CD4-positive, CD25-positive, alpha-beta regulatory T cell (primary cell): ENCODE measurements around the gene CAMTA1. TPM values are rescaled to one million over a fixed set of nuclear protein-coding genes. Genes with fewer than 3 reads are reported as not detected.
A peak's percentile ranks its signal among the peaks of the same experiment; 100 is the strongest.

Experiments used
- ATAC-seq, 2 donors: fragments of 150-1000 bp; cut with Tn5 transposase; one replicate each; pipeline ENCODE4 v1.10.0; 2021; ENCODE audit warnings: low read depth in 2 of 2, moderate number of reproducible peaks in 2 of 2, moderate library complexity in 1 of 2
- DNase-seq, 3 donors: peaks; one replicate each; pipeline versions ENCODE4 v3.0.0 to v3.0.0-alpha.2; 2012 to 2022; ENCODE audit warnings: mixed read lengths in 1 of 3
- H3K27ac ChIP-seq: one replicate; pipeline ENCODE4 v1.7.0; 2013; ENCODE audit warnings: mild to moderate bottlenecking, low read length; ENCODE audit not compliant: insufficient read depth, poor library complexity, severe bottlenecking
- H3K27me3 ChIP-seq: one replicate; pipeline ENCODE4 v1.7.0; 2013; ENCODE audit warnings: low read length; ENCODE audit not compliant: control insufficient read depth, insufficient read depth
- H3K36me3 ChIP-seq: one replicate; pipeline ENCODE4 v1.7.0; 2013; ENCODE audit warnings: mild to moderate bottlenecking, low read length, moderate library complexity; ENCODE audit not compliant: control insufficient read depth, insufficient read depth
- H3K4me1 ChIP-seq: 2 replicates; pipeline ENCODE4 v1.7.0; 2013; ENCODE audit warnings: mild to moderate bottlenecking, low read length; ENCODE audit not compliant: insufficient read depth, control insufficient read depth, poor library complexity, severe bottlenecking
- H3K4me3 ChIP-seq: one replicate; pipeline ENCODE4 v1.7.0; 2013; ENCODE audit warnings: low read depth, mild to moderate bottlenecking, low read length, moderate library complexity
- H3K9me3 ChIP-seq, 2 experiments: 1 replicate in 1 of 2; 2 replicates in 1 of 2; pipeline ENCODE4 v1.7.0; 2013; ENCODE audit warnings: low read length in 2 of 2, mild to moderate bottlenecking in 1 of 2, moderate library complexity in 1 of 2; ENCODE audit not compliant: control insufficient read depth in 2 of 2
- H3K27ac Mint-ChIP-seq, 3 donors: one replicate each; pipeline ENCODE4 v1.8.0; 2020 to 2022; ENCODE audit warnings: mild to moderate bottlenecking in 3 of 3, mixed read lengths in 3 of 3, moderate library complexity in 2 of 3
- H3K27me3 Mint-ChIP-seq: one replicate; pipeline ENCODE4 v1.8.0; 2022; ENCODE audit warnings: mild to moderate bottlenecking, mixed read lengths
- H3K36me3 Mint-ChIP-seq: one replicate; pipeline ENCODE4 v1.8.0; 2020; ENCODE audit warnings: mixed read lengths
- H3K4me1 Mint-ChIP-seq, 4 donors: one replicate each; pipeline ENCODE4 v1.8.0; 2020 to 2022; ENCODE audit warnings: mixed read lengths in 4 of 4, mild to moderate bottlenecking in 1 of 4
- H3K4me3 Mint-ChIP-seq, 4 donors: one replicate each; pipeline ENCODE4 v1.8.0; 2020 to 2022; ENCODE audit warnings: mild to moderate bottlenecking in 4 of 4, mixed read lengths in 4 of 4, moderate library complexity in 3 of 4
- H3K9me3 Mint-ChIP-seq, 7 donors: one replicate each; pipeline ENCODE4 v1.8.0; 2020 to 2022; ENCODE audit warnings: mixed read lengths in 7 of 7, mild to moderate bottlenecking in 3 of 7, moderate library complexity in 2 of 7
- polyA plus RNA-seq, 4 donors: library from polyadenylated mRNA; unstranded; fragments of 300-500 nt; fragmentation: Illumina TruSeq; gene quantifications; one replicate each; pipeline ENCODE4 v1.2.3, GENCODE V29; 2021
- total RNA-seq: library from RNA; stranded (reverse); gene quantifications from one replicate; pipeline ENCODE4 v1.2.3, GENCODE V29; 2022

Gene CAMTA1
- total and polyA plus RNA-seq, 5 donors from 2014 or later: 48.8 to 112 (median 80.0) TPM

GRCh38 chr1:6948416-6948815, 163.2 kb downstream of the CAMTA1 start:
- no peak overlapping the region for H3K27ac ChIP-seq
- H3K9me3 Mint-ChIP-seq: no peaks in the 10 kb centered on the region
- ATAC-seq (no peak), DNase-seq (no peak)
- H3K36me3 Mint-ChIP-seq: no peaks in the 10 kb centered on the region
- H3K4me1 Mint-ChIP-seq: no peaks in the 10 kb centered on the region
- H3K9me3 ChIP-seq: no peaks in the 10 kb centered on the region
- no peaks in the 10 kb centered on the region for H3K4me1 ChIP-seq
- peaks cover 2% of the 10 kb centered on the region for H3K27me3 ChIP-seq
- H3K27me3 Mint-ChIP-seq: peaks cover 5% of the 10 kb centered on the region
- H3K27ac Mint-ChIP-seq: peak overlapping the region in 1 of 3 donors; percentile 72
- no peak overlapping the region for H3K4me3 ChIP-seq
- no peaks in the 10 kb centered on the region for H3K36me3 ChIP-seq
- no peak overlapping the region for H3K4me3 Mint-ChIP-seq

DNA sequence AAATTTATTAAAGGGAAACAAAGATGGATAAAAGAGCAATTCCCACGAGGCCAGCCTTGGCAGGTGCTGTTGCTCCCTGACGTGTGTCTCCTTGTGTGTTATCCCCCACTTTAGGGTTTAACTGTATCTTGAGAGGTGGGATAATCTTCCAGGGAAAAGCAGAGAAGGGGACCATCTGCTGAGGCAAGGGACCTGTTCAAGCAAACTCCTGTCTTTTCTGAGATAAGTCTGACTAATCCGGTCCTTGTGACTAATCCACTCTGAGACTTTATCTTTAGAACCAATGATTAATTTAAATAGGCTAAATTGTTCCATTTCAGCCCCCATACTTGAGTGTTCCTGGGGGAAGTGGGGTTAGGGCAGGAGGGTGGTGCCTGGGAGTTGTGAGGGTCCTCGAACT, 163.6 kb downstream of the CAMTA1 start:
- no peaks in the 10 kb centered on the region for H3K4me1 ChIP-seq
- Mint-ChIP-seq H3K9me3 (no peaks in the 10 kb centered on the region), H3K36me3 (no peaks in the 10 kb centered on the region), H3K4me1 (no peaks in the 10 kb centered on the region), H3K4me3 (no peak overlapping the region), H3K27ac (no peak overlapping the region), H3K27me3 (peaks cover 5% of the 10 kb centered on the region)
- peaks cover 2% of the 10 kb centered on the region for H3K27me3 ChIP-seq
- H3K27ac ChIP-seq: no peak overlapping the region
- DNase-seq (no peak), ATAC-seq (no peak)
- H3K36me3 ChIP-seq: no peaks in the 10 kb centered on the region
- H3K9me3 ChIP-seq: no peaks in the 10 kb centered on the region
- no peak overlapping the region for H3K4me3 ChIP-seq

DNA sequence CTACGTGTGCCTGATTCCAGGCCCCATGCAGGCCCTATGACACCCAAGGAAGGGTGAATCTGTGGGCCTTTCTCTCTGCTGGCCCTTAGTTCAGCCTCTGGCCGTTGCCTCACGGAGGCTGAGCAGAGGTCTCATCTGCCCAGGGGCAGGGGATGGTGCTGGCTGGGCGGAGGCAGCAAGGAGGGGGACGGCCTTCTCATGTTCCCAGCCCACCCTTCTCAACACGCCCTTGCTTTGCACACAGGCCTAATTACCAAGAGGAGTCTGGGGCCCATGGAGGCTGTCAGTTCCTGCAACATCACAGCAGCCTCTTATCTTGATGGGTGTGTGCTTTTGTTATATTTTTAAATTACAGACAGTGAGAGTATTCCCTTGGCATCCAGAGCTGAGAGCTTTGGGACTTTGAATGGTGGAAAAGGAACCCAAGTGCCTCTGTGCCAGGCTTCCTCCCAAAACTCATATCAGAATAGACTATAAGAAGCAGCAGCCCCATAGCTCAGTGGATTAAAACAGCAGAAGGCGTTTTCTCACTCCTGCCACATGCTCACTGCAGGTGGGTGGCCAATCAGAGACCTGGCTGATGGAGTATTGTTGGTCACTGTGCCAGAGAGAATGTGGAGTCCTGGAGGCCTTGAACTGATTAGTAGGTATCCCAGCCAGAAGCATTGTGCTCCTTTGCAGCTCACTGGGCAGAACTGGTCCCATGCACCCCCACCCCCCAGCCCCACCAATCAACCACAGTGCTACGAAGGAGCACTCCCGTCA, 164.9 kb downstream of the CAMTA1 start:
- Mint-ChIP-seq H3K27ac (peak overlapping the region in 1 of 3 donors; percentile 55), H3K4me3 (no peak overlapping the region), H3K4me1 (no peaks in the 10 kb centered on the region), H3K36me3 (no peaks in the 10 kb centered on the region), H3K27me3 (peaks cover 5% of the 10 kb centered on the region), H3K9me3 (no peaks in the 10 kb centered on the region)
- H3K27me3 ChIP-seq: peaks cover 2% of the 10 kb centered on the region
- H3K4me1 ChIP-seq: no peaks in the 10 kb centered on the region
- no peaks in the 10 kb centered on the region for H3K9me3 ChIP-seq
- H3K4me3 ChIP-seq: no peak overlapping the region
- H3K36me3 ChIP-seq: no peaks in the 10 kb centered on the region
- DNase-seq (no peak), ATAC-seq (no peak)
- H3K27ac ChIP-seq: no peak overlapping the region

GRCh38 chr1:6951536-6951935, 166.3 kb downstream of the CAMTA1 start:
- peaks cover 5% of the 10 kb centered on the region for H3K27me3 Mint-ChIP-seq
- no peak for ATAC-seq
- H3K27ac Mint-ChIP-seq: no peak overlapping the region
- H3K4me3 Mint-ChIP-seq: no peak overlapping the region
- no peaks in the 10 kb centered on the region for H3K4me1 Mint-ChIP-seq
- Histone ChIP-seq H3K4me1 (no peaks in the 10 kb centered on the region), H3K4me3 (no peak overlapping the region), H3K9me3 (no peaks in the 10 kb centered on the region), H3K27ac (no peak overlapping the region), H3K36me3 (no peaks in the 10 kb centered on the region), H3K27me3 (no peaks in the 10 kb centered on the region)
- no peaks in the 10 kb centered on the region for H3K9me3 Mint-ChIP-seq
- DNase-seq: no peak
- H3K36me3 Mint-ChIP-seq: no peaks in the 10 kb centered on the region

DNA sequence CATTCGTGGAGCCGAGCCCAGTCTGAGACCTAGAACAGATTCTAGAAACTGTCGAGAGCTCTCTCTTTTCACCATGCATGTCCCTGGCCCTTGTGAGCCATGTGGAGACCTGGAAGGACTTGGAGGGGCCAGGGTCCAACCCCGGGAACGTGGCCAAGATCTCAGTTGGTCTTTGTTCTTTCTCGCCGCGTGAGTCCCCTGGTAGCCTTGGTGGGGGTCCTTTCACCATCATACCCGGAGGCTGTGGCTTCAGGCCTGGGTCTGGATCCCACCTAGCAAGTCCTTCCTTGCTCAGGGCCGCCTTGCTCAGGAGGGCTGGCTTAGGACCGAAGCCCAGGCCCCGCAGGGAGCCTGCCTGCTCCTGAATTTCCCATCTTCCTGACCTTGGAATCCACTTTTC, 168.0 kb downstream of the CAMTA1 start:
- H3K4me3 Mint-ChIP-seq: no peak overlapping the region
- Histone ChIP-seq H3K27me3 (no peaks in the 10 kb centered on the region), H3K4me3 (no peak overlapping the region), H3K4me1 (no peaks in the 10 kb centered on the region), H3K36me3 (no peaks in the 10 kb centered on the region), H3K27ac (no peak overlapping the region), H3K9me3 (no peaks in the 10 kb centered on the region)
- no peaks in the 10 kb centered on the region for H3K4me1 Mint-ChIP-seq
- peaks cover 5% of the 10 kb centered on the region for H3K27me3 Mint-ChIP-seq
- no peaks in the 10 kb centered on the region for H3K36me3 Mint-ChIP-seq
- no peak for DNase-seq
- H3K9me3 Mint-ChIP-seq: no peaks in the 10 kb centered on the region
- no peak overlapping the region for H3K27ac Mint-ChIP-seq
- ATAC-seq: no peak

DNA sequence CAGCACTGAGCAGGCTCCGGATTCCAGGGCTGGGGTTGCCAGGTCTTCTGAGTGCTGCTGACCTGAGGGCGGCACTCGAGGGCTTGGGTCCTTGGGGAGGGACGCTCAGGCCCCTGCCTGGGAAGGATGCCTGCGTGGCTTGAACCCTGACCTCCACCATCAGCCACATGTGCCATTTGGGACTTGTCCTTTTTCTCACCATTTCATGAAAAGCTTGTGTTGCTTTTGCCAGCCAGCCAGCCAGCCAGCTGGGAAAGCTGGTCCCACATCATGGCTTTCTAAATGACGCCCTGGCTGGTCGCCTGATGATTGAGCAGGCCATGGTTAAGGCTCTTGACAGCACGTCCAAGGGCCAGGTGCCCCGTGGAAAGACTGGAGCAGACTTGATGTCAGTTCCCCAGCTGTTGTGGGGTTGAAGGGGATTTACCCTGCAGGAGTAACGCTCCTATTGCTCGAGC, 168.7 kb downstream of the CAMTA1 start:
- no peaks in the 10 kb centered on the region for H3K9me3 ChIP-seq
- no peak for ATAC-seq
- DNase-seq: no peak
- no peaks in the 10 kb centered on the region for H3K4me1 ChIP-seq
- Mint-ChIP-seq H3K27me3 (peaks cover 5% of the 10 kb centered on the region), H3K4me1 (no peaks in the 10 kb centered on the region), H3K4me3 (no peak overlapping the region), H3K36me3 (no peaks in the 10 kb centered on the region), H3K27ac (no peak overlapping the region), H3K9me3 (no peaks in the 10 kb centered on the region)
- no peak overlapping the region for H3K27ac ChIP-seq
- H3K27me3 ChIP-seq: no peaks in the 10 kb centered on the region
- no peak overlapping the region for H3K4me3 ChIP-seq
- no peaks in the 10 kb centered on the region for H3K36me3 ChIP-seq

- ATAC-seq (no peak), DNase-seq (no peak)
- Mint-ChIP-seq H3K4me3 (no peak overlapping the region), H3K27ac (no peak overlapping the region), H3K36me3 (no peaks in the 10 kb centered on the region), H3K9me3 (no peaks in the 10 kb centered on the region), H3K4me1 (no peaks in the 10 kb centered on the region), H3K27me3 (peaks cover 5% of the 10 kb centered on the region)
- Histone ChIP-seq H3K9me3 (no peaks in the 10 kb centered on the region), H3K4me3 (no peak overlapping the region), H3K4me1 (no peaks in the 10 kb centered on the region), H3K27me3 (no peaks in the 10 kb centered on the region), H3K36me3 (no peaks in the 10 kb centered on the region), H3K27ac (no peak overlapping the region)
Observed at GRCh38 chr1:6954591-6954990, 169.3 kb downstream of the CAMTA1 start.
